ENCODE measurements around the gene LGI4. TPM values are rescaled to one million over a fixed set of nuclear protein-coding genes. Genes with fewer than 3 reads are reported as not detected.

Gene LGI4
- total and polyA plus RNA-seq, 2 donors (not counting 1 experiment from before 2014, with no cell fraction given), result 0.17 to 0.19 TPM

DNA sequence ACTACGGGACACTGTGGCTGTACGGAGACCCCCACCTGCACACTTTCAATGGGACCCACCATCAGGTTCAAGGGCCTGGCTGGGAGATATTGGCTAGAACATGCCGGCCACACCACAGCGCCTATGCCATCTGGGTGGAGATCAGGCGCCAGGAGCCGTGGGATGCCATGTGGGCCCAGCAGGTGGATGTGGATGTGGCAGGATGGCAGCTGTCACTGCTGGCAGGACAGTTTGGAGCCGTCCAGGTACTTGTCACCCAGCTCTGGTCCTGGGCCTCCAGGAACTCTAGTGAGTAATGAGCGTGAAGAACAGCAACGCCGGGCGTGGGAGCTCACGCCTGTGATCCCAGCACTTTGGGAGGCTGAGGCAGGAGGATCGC, 35.0 kb downstream of the LGI4 start:
- H3K79me2 ChIP-seq (ENCODE audit: control insufficient read depth, insufficient read depth, low read length), result no peaks in the 10 kb centered on the region
- H2AFZ ChIP-seq (ENCODE audit: low read length), result no peak overlapping the region
- H3K27me3 ChIP-seq (ENCODE audit: control insufficient read depth, insufficient read depth, low read length), result no peaks in the 10 kb centered on the region
- H3K4me1 ChIP-seq (ENCODE audit: control insufficient read depth, extremely low read depth, insufficient read depth, low read length), result no peaks in the 10 kb centered on the region
- no peak overlapping the region for H3K9ac ChIP-seq (ENCODE audit: insufficient read depth, low read length)
- no peak overlapping the region for H3K4me3 ChIP-seq (replicated peaks in 1 of 4; ENCODE audit: control extremely low read depth in 1 of 4, insufficient read depth in 1 of 4, low read depth in 3 of 4, low read length in 4 of 4)
- H3K4me2 ChIP-seq (ENCODE audit: extremely low read depth, insufficient read depth, low read length), result no peak overlapping the region
- no peaks in the 10 kb centered on the region for H3K36me3 ChIP-seq (ENCODE audit: control insufficient read depth, insufficient read depth, low read length)
- no peaks in the 10 kb centered on the region for H4K20me1 ChIP-seq (ENCODE audit: control insufficient read depth, extremely low read depth, insufficient read depth, low read length)
- no peaks in the 10 kb centered on the region for H3K9me3 ChIP-seq (ENCODE audit: control insufficient read depth, insufficient read depth, low read depth, low read length)
- DNase-seq (ENCODE audit: low read depth in 2 of 2), result no peak
- no peak for TF ChIP-seq EZH2 (IDR thresholded peaks at IDR 0.05; ENCODE audit: low read length, missing control alignments)
- TF ChIP-seq, protein P1, sequence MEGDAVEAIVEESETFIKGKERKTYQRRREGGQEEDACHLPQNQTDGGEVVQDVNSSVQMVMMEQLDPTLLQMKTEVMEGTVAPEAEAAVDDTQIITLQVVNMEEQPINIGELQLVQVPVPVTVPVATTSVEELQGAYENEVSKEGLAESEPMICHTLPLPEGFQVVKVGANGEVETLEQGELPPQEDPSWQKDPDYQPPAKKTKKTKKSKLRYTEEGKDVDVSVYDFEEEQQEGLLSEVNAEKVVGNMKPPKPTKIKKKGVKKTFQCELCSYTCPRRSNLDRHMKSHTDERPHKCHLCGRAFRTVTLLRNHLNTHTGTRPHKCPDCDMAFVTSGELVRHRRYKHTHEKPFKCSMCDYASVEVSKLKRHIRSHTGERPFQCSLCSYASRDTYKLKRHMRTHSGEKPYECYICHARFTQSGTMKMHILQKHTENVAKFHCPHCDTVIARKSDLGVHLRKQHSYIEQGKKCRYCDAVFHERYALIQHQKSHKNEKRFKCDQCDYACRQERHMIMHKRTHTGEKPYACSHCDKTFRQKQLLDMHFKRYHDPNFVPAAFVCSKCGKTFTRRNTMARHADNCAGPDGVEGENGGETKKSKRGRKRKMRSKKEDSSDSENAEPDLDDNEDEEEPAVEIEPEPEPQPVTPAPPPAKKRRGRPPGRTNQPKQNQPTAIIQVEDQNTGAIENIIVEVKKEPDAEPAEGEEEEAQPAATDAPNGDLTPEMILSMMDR (conservative IDR thresholded peaks at IDR 0.05 in 1 of 2, IDR thresholded peaks at IDR 0.05 in 1 of 2; ENCODE audit: low read depth in 1 of 2, low read length in 2 of 2), result no peak
- H3K27ac ChIP-seq (ENCODE audit: insufficient read depth, low read length), result no peak overlapping the region

DNA sequence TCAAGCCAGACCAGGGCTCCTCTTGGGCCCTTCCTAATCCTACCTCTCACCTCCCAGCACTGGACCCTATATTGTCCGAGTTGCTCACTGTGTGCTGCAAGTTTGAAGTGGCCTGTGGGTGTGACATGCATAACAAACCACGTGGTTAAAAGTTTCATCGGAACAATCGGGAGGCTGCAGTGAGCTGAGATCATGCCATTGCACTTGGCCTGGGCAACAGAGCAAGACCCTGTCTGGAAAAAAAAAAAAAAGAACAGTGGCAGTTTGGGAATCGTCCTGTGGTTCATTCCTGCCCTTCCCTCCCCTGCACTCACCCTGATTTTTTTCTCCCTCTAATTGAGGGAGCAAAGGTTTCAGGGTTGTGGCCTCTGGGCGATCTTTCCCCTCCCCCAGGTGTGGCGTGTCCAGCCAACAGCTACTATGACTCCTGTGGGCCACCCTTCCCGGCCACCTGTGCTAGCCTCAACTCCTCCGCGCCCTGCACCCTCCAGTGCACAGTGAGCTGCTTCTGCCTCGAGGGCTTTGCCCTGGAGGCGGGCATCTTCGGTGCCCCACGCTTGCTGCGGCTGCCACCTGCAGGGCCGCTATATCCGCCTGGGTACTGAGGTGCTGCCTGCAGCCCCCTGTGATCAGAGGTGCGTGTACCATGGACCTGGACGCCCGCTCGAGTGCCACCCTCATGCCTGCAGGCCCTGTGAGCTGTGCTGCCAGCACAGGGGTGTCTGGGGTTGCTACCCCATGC, 35.5 kb downstream of the LGI4 start:
- DNase-seq (ENCODE audit: low read depth in 2 of 2), result no peak
- Histone ChIP-seq H3K27me3 (ENCODE audit: control insufficient read depth, insufficient read depth, low read length) (no peaks in the 10 kb centered on the region), H3K36me3 (ENCODE audit: control insufficient read depth, insufficient read depth, low read length) (no peaks in the 10 kb centered on the region), H3K4me1 (ENCODE audit: control insufficient read depth, extremely low read depth, insufficient read depth, low read length) (no peaks in the 10 kb centered on the region), H3K9ac (ENCODE audit: insufficient read depth, low read length) (no peak overlapping the region), H3K27ac (ENCODE audit: insufficient read depth, low read length) (no peak overlapping the region), H3K9me3 (ENCODE audit: control insufficient read depth, insufficient read depth, low read depth, low read length) (no peaks in the 10 kb centered on the region), H3K4me3 (replicated peaks in 1 of 4; ENCODE audit: control extremely low read depth in 1 of 4, insufficient read depth in 1 of 4, low read depth in 3 of 4, low read length in 4 of 4) (no peak overlapping the region), H4K20me1 (ENCODE audit: control insufficient read depth, extremely low read depth, insufficient read depth, low read length) (no peaks in the 10 kb centered on the region), H3K4me2 (ENCODE audit: extremely low read depth, insufficient read depth, low read length) (no peak overlapping the region), H2AFZ (ENCODE audit: low read length) (no peak overlapping the region), H3K79me2 (ENCODE audit: control insufficient read depth, insufficient read depth, low read length) (no peaks in the 10 kb centered on the region)
- TF ChIP-seq EZH2 (IDR thresholded peaks at IDR 0.05; ENCODE audit: low read length, missing control alignments), result no peak
- TF ChIP-seq, protein P1 (conservative IDR thresholded peaks at IDR 0.05 in 1 of 2, IDR thresholded peaks at IDR 0.05 in 1 of 2; ENCODE audit: low read depth in 1 of 2, low read length in 2 of 2), result no peak

DNA sequence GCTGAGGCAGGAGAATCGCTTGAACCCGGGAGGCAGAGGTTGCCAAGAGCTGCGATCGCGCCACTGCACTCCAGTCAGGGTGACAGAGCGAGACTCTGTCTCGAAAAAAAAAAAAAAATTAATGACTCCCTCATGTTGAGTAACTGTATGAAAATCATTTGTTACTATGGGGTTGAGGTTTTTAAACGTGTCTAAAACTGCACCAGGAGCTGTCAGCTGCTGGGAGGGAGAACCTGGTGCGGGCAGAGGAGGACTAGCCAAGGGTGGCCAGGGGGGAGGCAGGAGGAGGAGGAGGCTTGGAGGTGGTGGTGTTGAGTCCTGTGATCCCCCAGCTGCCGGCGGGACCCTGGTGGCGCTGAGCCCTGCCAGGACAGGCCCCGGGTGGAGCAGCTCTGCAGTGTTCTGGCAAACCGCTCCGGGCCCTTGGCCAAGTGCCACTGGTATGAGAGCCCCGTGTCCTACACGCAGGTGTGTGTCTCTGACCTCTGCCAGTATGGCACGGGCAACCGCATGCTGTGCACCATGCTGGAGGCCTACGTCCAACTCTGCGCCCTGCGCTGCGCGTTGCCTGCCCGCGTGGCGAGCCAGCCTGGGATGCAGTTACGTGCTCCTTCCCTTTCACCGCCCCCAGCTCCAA, 36.3 kb downstream of the LGI4 start:
- no peaks in the 10 kb centered on the region for H3K36me3 ChIP-seq (ENCODE audit: control insufficient read depth, insufficient read depth, low read length)
- no peak for TF ChIP-seq EZH2 (IDR thresholded peaks at IDR 0.05; ENCODE audit: low read length, missing control alignments)
- TF ChIP-seq, protein P1 (conservative IDR thresholded peaks at IDR 0.05 in 1 of 2, IDR thresholded peaks at IDR 0.05 in 1 of 2; ENCODE audit: low read depth in 1 of 2, low read length in 2 of 2), result no peak
- H3K79me2 ChIP-seq (ENCODE audit: control insufficient read depth, insufficient read depth, low read length), result no peaks in the 10 kb centered on the region
- H3K4me2 ChIP-seq (ENCODE audit: extremely low read depth, insufficient read depth, low read length), result no peak overlapping the region
- no peak overlapping the region for H3K4me3 ChIP-seq (replicated peaks in 1 of 4; ENCODE audit: control extremely low read depth in 1 of 4, insufficient read depth in 1 of 4, low read depth in 3 of 4, low read length in 4 of 4)
- no peaks in the 10 kb centered on the region for H3K27me3 ChIP-seq (ENCODE audit: control insufficient read depth, insufficient read depth, low read length)
- H3K4me1 ChIP-seq (ENCODE audit: control insufficient read depth, extremely low read depth, insufficient read depth, low read length), result no peaks in the 10 kb centered on the region
- no peaks in the 10 kb centered on the region for H4K20me1 ChIP-seq (ENCODE audit: control insufficient read depth, extremely low read depth, insufficient read depth, low read length)
- no peak overlapping the region for H3K9ac ChIP-seq (ENCODE audit: insufficient read depth, low read length)
- H2AFZ ChIP-seq (ENCODE audit: low read length), result no peak overlapping the region
- no peak overlapping the region for H3K27ac ChIP-seq (ENCODE audit: insufficient read depth, low read length)
- no peaks in the 10 kb centered on the region for H3K9me3 ChIP-seq (ENCODE audit: control insufficient read depth, insufficient read depth, low read depth, low read length)
- DNase-seq (ENCODE audit: low read depth in 2 of 2), result no peak
